Endothelial cell of umbilical vein (primary cell): Measurements from ENCODE around the gene CNTNAP2. TPM values are rescaled to one million over a fixed set of nuclear protein-coding genes. Genes with fewer than 3 reads are reported as not detected.

Source experiments
- BruUV-seq: library from RNA; stranded (reverse); fragments of 400-500 nt; replicated peaks from 2 replicates; lab custom pipeline; 2021; lab: Mats Ljungman, UMichigan
- CTCF ChIA-PET: fragments of 300-600, 350-600 bp; sonication (Branson Sonifier 250); formaldehyde crosslinking; loops from one replicate; lab custom pipeline; 2021; ENCODE audit warnings: antibody characterized with exemption, inconsistent platforms; lab: Charles Lee
- POLR2A ChIA-PET: fragments of 300-600, 350-600 bp; sonication (Branson Sonifier 250); formaldehyde crosslinking; loops from one replicate; lab custom pipeline; 2021; ENCODE audit warnings: antibody characterized with exemption, inconsistent platforms; lab: Charles Lee
- DNase-seq: peaks from one replicate; pipeline ENCODE4 v3.0.0-alpha.2; 2011; ENCODE audit warnings: low read depth, low spot score
- FAIRE-seq: peaks from 2 replicates; lab custom pipeline; 2011; peaks lifted over from hg19 to GRCh38; lab: Jason Lieb, UNC
- H2AFZ ChIP-seq: 2 replicates; pipeline ENCODE4 v1.6.0; 2012; ENCODE audit warnings: low read depth, low read length, control low read depth, inconsistent platforms
- H3K27ac ChIP-seq: 2 replicates; pipeline ENCODE4 v1.5.1; 2011; ENCODE audit warnings: low read depth, mild to moderate bottlenecking, control low read depth, low read length, moderate library complexity; ENCODE audit not compliant: insufficient read depth
- H3K27me3 ChIP-seq, 2 experiments: 2 replicates each; pipeline versions ENCODE4 v1.6.0 to v1.6.1; 2011; ENCODE audit warnings: low read length in 2 of 2, mixed read lengths in 1 of 2; ENCODE audit not compliant: control insufficient read depth in 2 of 2, insufficient read depth in 2 of 2
- H3K36me3 ChIP-seq, 2 experiments: 2 replicates in 1 of 2; 3 replicates in 1 of 2; pipeline ENCODE4 v1.5.1; 2011; ENCODE audit warnings: low read length in 2 of 2, mild to moderate bottlenecking in 1 of 2, moderate library complexity in 1 of 2; ENCODE audit not compliant: control insufficient read depth in 2 of 2, insufficient read depth in 2 of 2; ENCODE audit errors: extremely low read depth in 1 of 2
- H3K4me1 ChIP-seq: 3 replicates; pipeline ENCODE4 v1.5.1; 2011; ENCODE audit warnings: mild to moderate bottlenecking, low read length; ENCODE audit not compliant: control insufficient read depth, insufficient read depth; ENCODE audit errors: extremely low read depth
- H3K4me2 ChIP-seq: 2 replicates; pipeline ENCODE4 v1.6.1; 2011; ENCODE audit warnings: low read length, control low read depth, mixed read lengths; ENCODE audit not compliant: insufficient read depth
- H3K4me3 ChIP-seq, 3 experiments: fragments of 200-600 bp in 1 of 3; sonication (generic), shearing (Covaris generic) in 1 of 3; replicated peaks in 1 of 3; 2 replicates each; pipeline ENCODE4 v1.5.1; 2011 to 2016; ENCODE audit warnings: control low read depth in 3 of 3, low read length in 3 of 3, mild to moderate bottlenecking in 2 of 3, inconsistent platforms in 1 of 3, low read depth in 1 of 3, moderate library complexity in 1 of 3; ENCODE audit not compliant: insufficient read depth in 1 of 3
- H3K79me2 ChIP-seq: 2 replicates; pipeline ENCODE4 v1.6.0; 2012; ENCODE audit warnings: low read length, inconsistent platforms; ENCODE audit not compliant: control insufficient read depth, insufficient read depth
- H3K9ac ChIP-seq: replicated peaks from 2 replicates; pipeline ENCODE3; 2011; ENCODE audit warnings: low read length, control low read depth; ENCODE audit not compliant: insufficient read depth; ENCODE audit errors: extremely low read depth
- H3K9me1 ChIP-seq: replicated peaks from 3 replicates; pipeline ENCODE4 v1.6.0; 2011; ENCODE audit warnings: mild to moderate bottlenecking, low read length; ENCODE audit not compliant: control insufficient read depth, insufficient read depth; ENCODE audit errors: extremely low read depth
- H3K9me3 ChIP-seq: replicated peaks from 2 replicates; pipeline ENCODE4 v1.5.1; 2012; ENCODE audit warnings: low read length, inconsistent platforms; ENCODE audit not compliant: control insufficient read depth, insufficient read depth
- H4K20me1 ChIP-seq: replicated peaks from 2 replicates; pipeline ENCODE3; 2011; ENCODE audit warnings: mild to moderate bottlenecking, low read length; ENCODE audit not compliant: control insufficient read depth, insufficient read depth; ENCODE audit errors: extremely low read depth
- CTCF ChIP-seq, 2 donors: IDR thresholded peaks; 1 replicate in 1 of 2; 2 replicates in 1 of 2; pipeline ENCODE4 v1.5.1; 2011; ENCODE audit warnings: low read length in 2 of 2, mild to moderate bottlenecking in 2 of 2, moderate library complexity in 2 of 2, control low read depth in 1 of 2, inconsistent platforms in 1 of 2, low read depth in 1 of 2; ENCODE audit not compliant: insufficient read depth in 1 of 2; ENCODE audit errors: extremely low read depth in 1 of 2
- EZH2 ChIP-seq: IDR thresholded peaks from 2 replicates; pipeline ENCODE4 v1.6.1; 2012; ENCODE audit warnings: borderline replicate concordance, low read depth, mild to moderate bottlenecking, moderate library complexity, low read length, inconsistent platforms; ENCODE audit not compliant: severe bottlenecking
- FOS ChIP-seq: IDR thresholded peaks from 2 replicates; pipeline ENCODE4 v1.6.1; 2011; ENCODE audit warnings: mild to moderate bottlenecking, low read length, moderate library complexity, borderline replicate concordance; ENCODE audit not compliant: insufficient read depth
- GATA2 ChIP-seq: IDR thresholded peaks from 2 replicates; pipeline ENCODE4 v1.7.0; 2011; ENCODE audit warnings: low read depth, mild to moderate bottlenecking, moderate library complexity, mixed read lengths, low read length; ENCODE audit not compliant: insufficient read length, insufficient read depth
- JUN ChIP-seq: IDR thresholded peaks from 2 replicates; pipeline ENCODE4 v1.6.1; 2011; ENCODE audit warnings: borderline replicate concordance, low read depth; ENCODE audit not compliant: insufficient read length, insufficient read depth
- MYC ChIP-seq: IDR thresholded peaks from one replicate; pipeline ENCODE4 v1.6.1; 2011; ENCODE audit warnings: mild to moderate bottlenecking, low read depth, low read length
- POLR2A ChIP-seq: IDR thresholded peaks from 2 replicates; pipeline ENCODE4 v1.6.1; 2012; ENCODE audit warnings: low read depth, mild to moderate bottlenecking, control low read depth, low read length
- dilution Hi-C: fragments of 300-500 bp; cut with MboI; formaldehyde crosslinking; loops from one replicate; pipeline ENCODE4 v1.15.0; 2019; ENCODE audit warnings: low sequenced_read_pairs; ENCODE audit not compliant: extremely low pct_ligation_motif_present
- intact Hi-C: fragments of 100-400 bp; cut with micrococcal nuclease; formaldehyde crosslinking; loops from one replicate; pipeline ENCODE4 v1.10.0; 2022
- polyA plus RNA-seq, 4 experiments: library from polyadenylated mRNA; depleted of rRNA in 3 of 4; stranded (reverse) in 3 of 4; unstranded in 1 of 4; fragments of >200 nt; gene quantifications; 2 replicates each; pipeline versions ENCODE4 v1.2.1 to v1.2.3, GENCODE V29; 2011 to 2012; ENCODE audit warnings: missing spikeins in 1 of 4
- total RNA-seq: library from RNA; stranded (reverse); gene quantifications from 2 replicates; pipeline ENCODE4 v1.2.3, GENCODE V29; 2021
- TF ChIP-seq, protein P1 (sequence below): IDR thresholded peaks from 2 replicates; pipeline ENCODE4 v1.6.1; 2011; ENCODE audit not compliant: insufficient read depth, insufficient read length

The CNTNAP2 gene
- total and polyA plus RNA-seq, 2 donors (not counting 3 experiments of a cell fraction or from before 2014, with no cell fraction given) = not detected

GRCh38 chr7:148107443-148108127 is 1991.0 kb downstream of the CNTNAP2 start:
- no TSS peak for BruUV-seq
- H3K9me3 ChIP-seq = peaks cover 3% of the 10 kb centered on the region
- no peak overlapping the region for H3K4me3 ChIP-seq
- no peak overlapping the region for H3K9ac ChIP-seq
- TF ChIP-seq CTCF (IDR thresholded peaks at IDR 0.05; ENCODE audit: extremely low read depth in 1 of 2, insufficient read depth in 1 of 2, low read depth in 1 of 2, low read length in 2 of 2) = no peak
- TF ChIP-seq POLR2A = no peak
- TF ChIP-seq JUN = no peak
- TF ChIP-seq GATA2 = no peak
- TF ChIP-seq, protein P1, sequence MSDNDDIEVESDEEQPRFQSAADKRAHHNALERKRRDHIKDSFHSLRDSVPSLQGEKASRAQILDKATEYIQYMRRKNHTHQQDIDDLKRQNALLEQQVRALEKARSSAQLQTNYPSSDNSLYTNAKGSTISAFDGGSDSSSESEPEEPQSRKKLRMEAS = no peak
- TF ChIP-seq FOS = no peak
- no peak for TF ChIP-seq EZH2
- no peak for TF ChIP-seq MYC
- intact Hi-C loops (no loop called here), dilution Hi-C loops (no loop called here)
- no peak overlapping the region for H2AFZ ChIP-seq
- ChIA-PET POLR2A (no interaction called here), CTCF (no interaction called here)
- H3K27me3 ChIP-seq = no peaks in the 10 kb centered on the region
- FAIRE-seq (no peak), DNase-seq (no peak)
- no peaks in the 10 kb centered on the region for H4K20me1 ChIP-seq
- no peaks in the 10 kb centered on the region for H3K4me1 ChIP-seq
- H3K4me2 ChIP-seq = no peak overlapping the region
- H3K79me2 ChIP-seq = no peaks in the 10 kb centered on the region
- H3K36me3 ChIP-seq = no peaks in the 10 kb centered on the region
- no peaks in the 10 kb centered on the region for H3K9me1 ChIP-seq
- H3K27ac ChIP-seq = no peak overlapping the region
